GM12892 (cell line): ENCODE results near the gene FAM216A.

Experiments
- POLR2A ChIP-seq: IDR thresholded peaks from 2 replicates; pipeline ENCODE4 v1.6.1; 2011; ENCODE audit warnings: low read depth, low read length, control low read depth
- POLR2AphosphoS5 ChIP-seq: IDR thresholded peaks from 2 replicates; pipeline ENCODE4 v1.6.1; 2011; ENCODE audit warnings: low read depth, low read length, control low read depth

GRCh38 chr12:110444455-110444854, 24.2 kb upstream of the FAM216A start:
- TF ChIP-seq POLR2AphosphoS5 (no peak), POLR2A (no peak)
